Esophagus muscularis mucosa (tissue), 3 donors: ENCODE measurements around the gene CAMKK2.

Source experiments
- POLR2A ChIP-seq: fragments of 450-650 bp; IDR thresholded peaks from one replicate; pipeline ENCODE4 v1.6.1; 2017; ENCODE audit warnings: antibody characterized with exemption, moderate library complexity, mild to moderate bottlenecking, low read depth
- POLR2AphosphoS5 ChIP-seq, 2 donors: sonication (generic); formaldehyde crosslinking; IDR thresholded peaks; one replicate each; pipeline ENCODE4 v1.6.1; 2017; ENCODE audit warnings: antibody characterized with exemption in 2 of 2
- TF ChIP-seq, protein P1 (sequence below), 3 experiments: fragments of 200-600 bp in 2 of 3; fragments of 450-650 bp in 1 of 3; sonication (generic) in 2 of 3; IDR thresholded peaks; one replicate each; pipeline ENCODE4 v1.5.1; 2017 to 2019; ENCODE audit warnings: antibody characterized with exemption in 3 of 3, mild to moderate bottlenecking in 2 of 3, moderate library complexity in 1 of 3

DNA sequence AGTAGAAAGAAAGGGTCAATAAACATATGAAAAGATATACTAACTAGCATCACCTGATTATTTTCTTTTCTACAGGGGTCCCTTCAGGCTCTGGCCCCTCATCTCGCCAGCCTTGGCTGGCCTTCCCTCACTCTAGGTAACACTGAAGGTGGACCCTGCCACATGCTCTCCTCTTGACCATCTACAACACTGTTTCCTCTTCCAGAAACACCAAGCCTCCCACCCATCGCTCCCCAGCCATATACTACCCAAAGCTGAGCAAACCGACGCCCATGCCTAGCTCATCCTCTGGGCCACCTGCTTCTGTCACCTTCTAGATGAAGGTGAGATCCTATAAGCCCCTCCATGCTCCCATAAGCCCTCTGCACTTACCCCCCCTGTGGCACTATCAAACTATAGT is 40.9 kb upstream of the CAMKK2 start:
- TF ChIP-seq, protein P1, sequence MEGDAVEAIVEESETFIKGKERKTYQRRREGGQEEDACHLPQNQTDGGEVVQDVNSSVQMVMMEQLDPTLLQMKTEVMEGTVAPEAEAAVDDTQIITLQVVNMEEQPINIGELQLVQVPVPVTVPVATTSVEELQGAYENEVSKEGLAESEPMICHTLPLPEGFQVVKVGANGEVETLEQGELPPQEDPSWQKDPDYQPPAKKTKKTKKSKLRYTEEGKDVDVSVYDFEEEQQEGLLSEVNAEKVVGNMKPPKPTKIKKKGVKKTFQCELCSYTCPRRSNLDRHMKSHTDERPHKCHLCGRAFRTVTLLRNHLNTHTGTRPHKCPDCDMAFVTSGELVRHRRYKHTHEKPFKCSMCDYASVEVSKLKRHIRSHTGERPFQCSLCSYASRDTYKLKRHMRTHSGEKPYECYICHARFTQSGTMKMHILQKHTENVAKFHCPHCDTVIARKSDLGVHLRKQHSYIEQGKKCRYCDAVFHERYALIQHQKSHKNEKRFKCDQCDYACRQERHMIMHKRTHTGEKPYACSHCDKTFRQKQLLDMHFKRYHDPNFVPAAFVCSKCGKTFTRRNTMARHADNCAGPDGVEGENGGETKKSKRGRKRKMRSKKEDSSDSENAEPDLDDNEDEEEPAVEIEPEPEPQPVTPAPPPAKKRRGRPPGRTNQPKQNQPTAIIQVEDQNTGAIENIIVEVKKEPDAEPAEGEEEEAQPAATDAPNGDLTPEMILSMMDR (IDR thresholded peaks at IDR 0.05) = no peak
- TF ChIP-seq POLR2AphosphoS5 (IDR thresholded peaks at IDR 0.05) (no peak), POLR2A (no peak)
